Pancreas (tissue), 10 donors: ENCODE measurements around the gene ESPN. TPM values are rescaled to one million over a fixed set of nuclear protein-coding genes. Genes with fewer than 3 reads are reported as not detected.

Experiments
- ATAC-seq, 4 donors: fragments of 200-7000 bp; cut with Tn5 transposase; one replicate each; pipeline versions ENCODE4 v1.8.0 to v1.9.1; 2020; ENCODE audit warnings: mild to moderate bottlenecking in 4 of 4, moderate library complexity in 4 of 4
- DNase-seq, 6 donors: peaks; one replicate each; pipeline ENCODE4 v3.0.0-alpha.2; 2020
- FAIRE-seq: peaks from 2 replicates; lab custom pipeline; 2012; peaks lifted over from hg19 to GRCh38; lab: Jason Lieb, UNC
- H3K27ac ChIP-seq, 4 donors: fragments of 200-600 bp; sonication (generic); 1 replicate in 3 of 4; 2 replicates in 1 of 4; pipeline versions ENCODE4 v1.5.0 to v1.8.0; 2020
- H3K27me3 ChIP-seq, 4 donors: fragments of 200-600 bp; one replicate each; pipeline ENCODE4 v1.8.0; 2021
- H3K36me3 ChIP-seq, 3 donors: fragments of 200-600 bp; sonication (generic) in 1 of 3; one replicate each; pipeline versions ENCODE4 v1.5.0 to v1.8.0; 2020 to 2021
- H3K4me1 ChIP-seq, 3 donors: fragments of 200-600 bp; one replicate each; pipeline ENCODE4 v1.8.0; 2021
- H3K4me3 ChIP-seq, 4 donors: fragments of 200-600 bp; sonication (generic) in 2 of 4; one replicate each; pipeline versions ENCODE4 v1.5.0 to v1.8.0; 2020 to 2021
- H3K9me3 ChIP-seq, 4 donors: fragments of 200-600 bp; one replicate each; pipeline ENCODE4 v1.8.0; 2021
- WGBS, 2 donors: extraction: QIAGEN DNeasy Blood & Tissue Kit; methylation state at CpG; one replicate each; pipeline ENCODE4 v1.1.7; 2013; 5-methylcytosine and 5-hydroxymethylcytosine counted together
- intact Hi-C, 3 donors: fragments of 100-400 bp; cut with DNase I; formaldehyde crosslinking; loops; one replicate each; pipeline versions ENCODE4 v1.11.1 to v1.14.2; 2022
- polyA plus RNA-seq, 2 donors: library from polyadenylated mRNA; stranded (reverse); fragments of 200-250 nt; gene quantifications; one replicate each; pipeline ENCODE4 v1.2.3, GENCODE V29; 2013
- total RNA-seq, 6 donors: library from RNA; stranded (reverse); fragmentation: NEBNext Ultra II Directional in 4 of 6; extraction: Animal tissue kit (Norgen Biotek cat#: 25700) in 4 of 6; gene quantifications; one replicate each; pipeline versions ENCODE4 v1.2.1 to v1.2.4, GENCODE V29; 2021 to 2023
- TF ChIP-seq, protein P1 (sequence below), 4 donors: fragments of 200-600 bp; sonication (generic) in 3 of 4; IDR thresholded peaks; one replicate each; pipeline versions ENCODE4 v1.5.0 to v1.8.0; 2021; ENCODE audit warnings: antibody characterized with exemption in 4 of 4
- donor health status: healthy with polysubstance abuse.
- donor health status: DM: no; HTN: no; CAD: no; lungs with moderate emphysema.
- donor health status: DM: no; HTN: no; CAD: no.
- donor health status: control.
- donor health status: control.
- donor health status: Bipolar disorder and iron deficiency.
- donor health status: DM: yes; HTN: yes; CAD: no.
- donor health status: DM: no; HTN: no; CAD: no.
- donor health status: DM: no; HTN: no; CAD: no.
- donor health status: DM: yes; HTN: yes; CAD: no.

ESPN gene
- total and polyA plus RNA-seq, 8 donors, result 0.28 to 2.5 (median 0.68) TPM

DNA sequence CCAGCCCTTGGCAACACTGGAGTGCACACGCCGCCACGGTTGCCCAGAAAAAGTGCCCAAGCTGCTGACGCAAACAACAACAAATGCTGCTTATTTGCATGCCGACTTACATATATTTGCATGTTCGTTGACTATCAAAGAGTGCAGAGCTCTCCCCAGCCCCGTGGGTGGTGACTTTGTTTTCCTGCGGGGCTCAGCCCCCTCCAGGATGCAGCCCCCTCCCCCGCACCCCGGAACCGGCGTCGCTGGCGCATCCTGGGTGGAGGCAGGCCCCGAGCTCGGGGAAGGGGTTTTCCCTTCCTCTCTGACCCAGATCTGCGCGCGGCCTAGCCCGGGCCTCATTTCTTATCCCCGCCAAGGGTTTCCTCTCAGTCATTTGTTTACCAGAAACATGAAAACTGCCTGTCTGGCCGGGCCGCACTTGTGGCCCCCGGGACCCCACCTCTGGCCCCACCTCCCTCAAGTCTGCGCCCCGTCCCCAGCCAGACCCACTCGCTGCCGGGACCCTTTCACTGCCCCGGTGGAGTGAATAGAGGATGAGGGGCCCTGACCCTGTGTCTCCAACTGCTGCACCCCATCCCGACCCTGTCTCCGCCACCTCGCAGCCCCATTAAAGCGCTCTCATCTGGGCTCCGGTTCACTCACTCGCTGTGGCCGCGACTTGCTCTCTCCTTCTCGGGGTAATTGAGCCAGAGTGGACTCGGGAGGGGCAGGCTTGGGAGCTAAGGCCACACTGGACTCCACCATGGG, 35.9 kb downstream of the ESPN start:
- H3K36me3 ChIP-seq, result no peaks in the 10 kb centered on the region
- WGBS, 2 donors, result 44% methylated on average over 38 to 39 of the region's 39 CpGs
- H3K27me3 ChIP-seq, result no peaks in the 10 kb centered on the region
- no peaks in the 10 kb centered on the region for H3K4me1 ChIP-seq
- no peak overlapping the region for H3K27ac ChIP-seq
- H3K4me3 ChIP-seq, result no peak overlapping the region
- TF ChIP-seq, protein P1, sequence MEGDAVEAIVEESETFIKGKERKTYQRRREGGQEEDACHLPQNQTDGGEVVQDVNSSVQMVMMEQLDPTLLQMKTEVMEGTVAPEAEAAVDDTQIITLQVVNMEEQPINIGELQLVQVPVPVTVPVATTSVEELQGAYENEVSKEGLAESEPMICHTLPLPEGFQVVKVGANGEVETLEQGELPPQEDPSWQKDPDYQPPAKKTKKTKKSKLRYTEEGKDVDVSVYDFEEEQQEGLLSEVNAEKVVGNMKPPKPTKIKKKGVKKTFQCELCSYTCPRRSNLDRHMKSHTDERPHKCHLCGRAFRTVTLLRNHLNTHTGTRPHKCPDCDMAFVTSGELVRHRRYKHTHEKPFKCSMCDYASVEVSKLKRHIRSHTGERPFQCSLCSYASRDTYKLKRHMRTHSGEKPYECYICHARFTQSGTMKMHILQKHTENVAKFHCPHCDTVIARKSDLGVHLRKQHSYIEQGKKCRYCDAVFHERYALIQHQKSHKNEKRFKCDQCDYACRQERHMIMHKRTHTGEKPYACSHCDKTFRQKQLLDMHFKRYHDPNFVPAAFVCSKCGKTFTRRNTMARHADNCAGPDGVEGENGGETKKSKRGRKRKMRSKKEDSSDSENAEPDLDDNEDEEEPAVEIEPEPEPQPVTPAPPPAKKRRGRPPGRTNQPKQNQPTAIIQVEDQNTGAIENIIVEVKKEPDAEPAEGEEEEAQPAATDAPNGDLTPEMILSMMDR (IDR thresholded peaks at IDR 0.05), result no peak
- DNase-seq (no peak), ATAC-seq (peak in 1 of 4 donors; percentile 25), FAIRE-seq (no peak)
- intact Hi-C loops, result no loop called here
- no peaks in the 10 kb centered on the region for H3K9me3 ChIP-seq

DNA sequence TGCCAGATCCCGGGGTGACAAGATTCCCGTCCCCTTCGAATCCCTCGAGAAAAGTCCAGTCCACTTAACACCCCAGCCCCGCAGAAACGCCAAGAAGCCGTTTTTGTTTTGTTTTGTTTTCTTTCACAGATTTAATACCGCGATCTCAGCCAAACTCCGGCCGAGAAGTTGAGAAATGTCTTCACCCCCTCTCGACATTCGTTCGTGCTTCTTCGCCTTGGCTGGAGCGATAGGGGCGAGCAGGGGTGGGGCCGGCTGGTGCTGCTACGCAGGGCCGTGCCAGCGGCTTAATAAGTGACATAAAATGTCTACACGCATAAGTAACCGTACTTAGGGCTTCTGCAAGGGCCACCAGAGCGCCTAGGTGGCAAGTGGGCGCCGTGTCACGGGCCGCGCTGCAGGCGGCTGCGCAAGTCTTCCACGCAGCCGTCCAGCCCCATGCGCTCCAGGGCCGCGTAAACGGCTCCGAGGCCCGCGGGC, 36.5 kb downstream of the ESPN start:
- no peak overlapping the region for H3K27ac ChIP-seq
- no peaks in the 10 kb centered on the region for H3K4me1 ChIP-seq
- DNase-seq, result no peak
- intact Hi-C loops, result no loop called here
- no peaks in the 10 kb centered on the region for H3K27me3 ChIP-seq
- TF ChIP-seq, protein P1 (IDR thresholded peaks at IDR 0.05), result no peak
- H3K4me3 ChIP-seq, result no peak overlapping the region
- no peak for FAIRE-seq
- H3K9me3 ChIP-seq, result no peaks in the 10 kb centered on the region
- H3K36me3 ChIP-seq, result no peaks in the 10 kb centered on the region
- WGBS, 2 donors, result 78 to 79% methylated on average over 40 of the region's 40 CpGs
- no peak for ATAC-seq

DNA sequence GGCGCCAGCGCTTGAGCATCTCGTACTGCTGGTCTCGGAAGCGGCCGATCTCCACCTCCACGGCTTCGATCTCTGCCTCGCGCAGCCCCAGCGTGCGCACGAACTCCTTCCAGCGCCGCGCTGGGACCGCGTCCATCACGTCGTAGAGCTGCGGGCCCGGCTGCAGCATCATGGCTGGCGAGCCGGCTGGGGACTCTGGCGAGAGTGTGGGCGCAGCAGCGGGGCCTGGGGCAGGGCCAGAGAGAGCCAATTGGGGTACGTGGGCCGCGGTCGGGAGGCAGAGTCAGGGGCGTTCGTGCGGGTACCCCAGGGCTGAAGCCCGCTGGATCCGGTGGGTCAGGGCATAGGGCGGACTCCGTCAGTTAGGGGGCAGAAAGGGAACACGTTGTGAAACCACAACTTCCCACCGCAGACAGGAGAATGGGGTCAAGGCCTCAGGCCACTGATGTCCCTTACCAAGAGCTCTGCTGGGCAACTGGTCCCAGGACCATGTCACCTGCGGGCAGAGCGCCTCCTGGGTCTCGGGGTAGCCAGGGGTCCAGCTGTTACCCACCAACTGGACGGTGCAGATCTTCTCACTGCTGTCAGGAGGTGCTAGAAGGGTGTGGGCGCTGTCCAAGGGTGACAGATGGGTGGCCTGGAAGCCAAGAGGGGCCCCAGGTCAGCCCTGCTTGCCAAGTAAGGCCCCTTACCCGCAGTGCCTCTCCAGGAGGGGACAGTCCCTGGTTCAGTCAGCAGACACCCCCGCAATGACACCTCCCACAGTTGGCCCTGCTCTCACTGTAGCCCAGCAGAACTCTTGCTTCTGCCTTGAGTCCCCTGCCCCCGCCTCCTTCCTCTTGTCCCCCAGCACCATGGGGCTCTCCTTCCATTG, 37.2 kb downstream of the ESPN start:
- FAIRE-seq (no peak), DNase-seq (peak in 1 of 6 donors; percentile 54)
- no peaks in the 10 kb centered on the region for H3K27me3 ChIP-seq

DNA sequence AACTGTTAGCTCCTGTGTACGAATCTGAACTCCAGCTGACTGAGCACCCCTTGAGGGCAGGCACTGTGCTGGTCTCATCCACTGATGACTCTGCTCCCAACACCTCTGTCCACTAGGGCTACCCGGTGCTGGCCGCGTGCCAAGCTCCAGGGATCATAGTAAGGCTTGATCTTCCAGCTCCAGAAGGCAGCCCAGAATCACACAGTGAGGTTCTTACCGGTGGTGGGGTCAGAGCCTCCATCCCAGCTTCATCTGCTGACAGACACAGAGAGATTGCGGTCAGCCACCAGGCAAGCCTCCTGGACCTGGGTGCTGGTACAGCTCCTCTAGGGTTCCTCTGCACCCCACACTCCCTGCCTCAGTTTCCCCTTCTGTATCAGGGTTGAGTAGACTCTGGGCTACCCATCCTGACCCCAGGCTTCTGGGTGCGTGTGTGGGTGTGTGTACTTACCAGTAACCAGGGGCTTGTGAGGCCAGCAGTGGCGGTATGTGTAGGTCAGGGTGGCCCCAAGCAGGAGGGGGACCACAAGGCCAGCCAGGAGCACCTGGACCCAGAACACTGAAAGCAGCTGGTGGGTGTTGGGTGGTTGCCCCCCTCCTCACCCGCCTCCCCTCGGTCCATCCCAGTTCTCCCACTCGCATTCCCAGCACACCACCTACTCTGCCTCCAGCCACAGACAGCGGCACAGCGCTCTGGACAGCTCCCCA, 38.0 kb downstream of the ESPN start:
- TF ChIP-seq, protein P1 (IDR thresholded peaks at IDR 0.05), result no peak
- Histone ChIP-seq H3K36me3 (no peaks in the 10 kb centered on the region), H3K4me1 (no peaks in the 10 kb centered on the region), H3K9me3 (no peaks in the 10 kb centered on the region), H3K27me3 (no peaks in the 10 kb centered on the region), H3K4me3 (no peak overlapping the region), H3K27ac (no peak overlapping the region)
- FAIRE-seq, result no peak
- 78 to 84% methylated on average over 13 of the region's 13 CpGs for WGBS, 2 donors
- intact Hi-C loops, result no loop called here
- no peak for ATAC-seq
- peak in 2 of 6 donors; percentile 40 to 73 for DNase-seq

More for the DNA sequence above, 37.2 kb downstream of the ESPN start:
- Histone ChIP-seq H3K9me3 (no peaks in the 10 kb centered on the region), H3K27ac (no peak overlapping the region), H3K4me1 (no peaks in the 10 kb centered on the region), H3K4me3 (no peak overlapping the region), H3K36me3 (no peaks in the 10 kb centered on the region)
- 86 to 89% methylated on average over 47 to 48 of the region's 48 CpGs for WGBS, 2 donors
- TF ChIP-seq, protein P1 (IDR thresholded peaks at IDR 0.05), result no peak
- no peak for ATAC-seq
- intact Hi-C loops, result no loop called here
